NOMO-1 (cell line): Measurements from ENCODE around the gene ALKBH7.

Source experiments
- DNase-seq, 2 experiments: peaks; one replicate each; lab custom pipeline; 2025; ENCODE audit not compliant: unreplicated experiment in 2 of 2; lab: John Stamatoyannopoulos, UW

The ALKBH7 gene

GRCh38 chr19:6423499-6424194 lies 51.1 kb downstream of the ALKBH7 start:
- DNase-seq: peak in 1 of 2 experiments; percentile 18

- DNase-seq: no peak
These were observed 51.8 kb downstream of the ALKBH7 start, which contains the start of gene KHSRP for GRCh38 chr19:6424195-6424938. KHSRP (minus strand) TSS chr19:6424811; CDS start chr19:6424701, 110 bp downstream.
